GM19099 (cell line): ENCODE results near the gene ECHS1.

ENCODE experiments used
- POLR2A ChIP-seq: IDR thresholded peaks from 3 replicates; pipeline ENCODE4 v1.6.1; 2011; ENCODE audit warnings: low read depth; ENCODE audit not compliant: insufficient read length; ENCODE audit errors: extremely low read depth

ECHS1 gene

GRCh38 chr10:133328358-133329343 is 44.5 kb downstream of the ECHS1 start:
- TF ChIP-seq POLR2A: no peak

- TF ChIP-seq POLR2A: no peak
Measured at GRCh38 chr10:133327651-133328357, 45.4 kb downstream of the ECHS1 start.

- no peak for TF ChIP-seq POLR2A
Measured at GRCh38 chr10:133326745-133327650, 46.2 kb downstream of the ECHS1 start.

GRCh38 chr10:133326223-133326551 is 47.0 kb downstream of the ECHS1 start:
- TF ChIP-seq POLR2A: no peak

DNA sequence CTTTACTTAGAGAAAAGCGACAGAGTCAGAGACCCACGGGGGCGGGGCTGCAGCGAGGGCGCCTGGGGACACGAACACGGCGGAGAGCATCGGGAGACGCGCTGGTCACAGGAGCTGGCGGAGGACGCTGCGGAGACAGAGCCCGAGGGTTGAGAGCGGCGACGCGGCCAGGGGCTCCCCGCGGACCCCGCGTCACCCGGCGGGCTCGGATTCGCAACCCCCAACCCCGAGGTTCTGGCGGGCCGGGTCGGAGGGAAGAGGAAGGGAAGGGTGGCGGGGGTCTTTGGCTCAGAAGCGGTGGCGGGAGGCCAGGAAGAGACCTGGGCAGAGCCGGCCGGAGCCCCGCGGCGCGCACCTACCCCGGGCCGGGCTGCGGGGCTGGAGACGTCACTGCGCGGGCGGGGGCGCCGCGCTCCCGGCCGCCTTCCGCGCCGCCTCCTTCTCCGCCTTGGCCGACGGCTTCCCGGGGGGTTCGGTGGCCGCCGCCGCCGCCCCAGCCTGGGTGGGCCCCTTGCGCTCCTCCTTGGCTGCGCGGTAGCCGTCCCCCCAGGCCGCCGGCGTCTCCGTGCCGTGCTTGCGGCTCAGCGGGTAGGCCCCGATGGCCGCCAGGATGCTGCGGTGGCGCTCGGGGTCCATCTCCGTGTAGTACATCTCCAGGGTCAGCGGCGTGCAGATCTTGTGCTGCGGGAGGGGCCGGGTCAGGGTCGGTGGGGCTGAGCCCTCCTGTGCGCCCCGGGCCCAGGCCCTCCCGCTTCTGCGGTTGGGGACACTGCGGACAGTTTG is 47.5 kb downstream of the ECHS1 start:
- TF ChIP-seq POLR2A: no peak

DNA sequence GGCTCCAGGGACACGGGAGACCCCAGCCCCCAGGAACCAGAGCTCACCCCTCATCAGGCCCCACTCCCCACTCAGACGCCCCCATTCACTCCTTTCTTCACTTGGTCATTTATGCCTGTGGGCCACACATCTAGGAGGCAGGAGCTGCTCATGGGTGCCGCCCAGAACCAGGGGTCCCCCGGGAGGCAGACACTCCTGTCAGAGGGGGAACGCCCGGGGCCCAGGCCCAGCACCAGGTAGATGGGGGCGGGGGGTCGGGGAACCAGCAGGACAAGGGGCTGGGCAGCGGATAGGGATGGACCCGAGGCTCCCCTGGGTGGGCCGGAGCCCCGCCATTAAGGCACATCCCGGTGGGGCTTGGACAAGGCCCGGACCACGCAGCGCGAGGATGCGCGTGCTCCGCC is 48.3 kb downstream of the ECHS1 start:
- no peak for TF ChIP-seq POLR2A

GRCh38 chr10:133324198-133324792 is 48.9 kb downstream of the ECHS1 start:
- TF ChIP-seq POLR2A: no peak

DNA sequence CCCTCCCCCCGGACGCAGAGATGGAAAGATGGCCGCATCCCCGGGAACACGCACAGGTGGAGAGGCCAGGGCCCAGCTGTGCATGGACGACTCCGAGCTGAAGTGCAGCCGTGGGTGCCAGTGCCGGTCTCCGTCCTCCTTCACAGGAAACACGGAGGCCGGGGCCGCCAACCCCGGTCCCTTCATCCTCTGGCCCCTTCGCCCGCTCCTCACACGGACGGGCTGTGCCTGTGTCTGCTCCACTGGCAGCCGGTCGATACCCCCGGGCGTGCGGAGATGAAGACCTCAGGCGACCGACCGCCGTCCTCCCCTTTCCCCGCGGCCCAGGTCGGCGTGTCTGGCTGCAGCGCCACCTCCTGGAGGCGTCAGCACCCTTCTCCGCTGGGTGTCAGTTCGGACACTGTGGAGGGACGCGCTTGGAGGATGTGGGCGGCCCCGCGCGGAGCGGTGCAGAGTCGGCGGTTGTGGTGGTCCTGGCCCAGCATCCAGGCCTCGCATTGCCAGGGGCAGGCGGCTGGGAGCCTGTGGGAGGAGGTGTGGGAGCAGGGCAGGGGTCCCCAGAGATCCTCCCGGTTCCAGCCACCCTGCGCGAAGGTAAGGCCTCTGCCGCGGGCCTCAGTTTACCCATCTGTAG is 54.5 kb downstream of the ECHS1 start:
- no peak for TF ChIP-seq POLR2A

DNA sequence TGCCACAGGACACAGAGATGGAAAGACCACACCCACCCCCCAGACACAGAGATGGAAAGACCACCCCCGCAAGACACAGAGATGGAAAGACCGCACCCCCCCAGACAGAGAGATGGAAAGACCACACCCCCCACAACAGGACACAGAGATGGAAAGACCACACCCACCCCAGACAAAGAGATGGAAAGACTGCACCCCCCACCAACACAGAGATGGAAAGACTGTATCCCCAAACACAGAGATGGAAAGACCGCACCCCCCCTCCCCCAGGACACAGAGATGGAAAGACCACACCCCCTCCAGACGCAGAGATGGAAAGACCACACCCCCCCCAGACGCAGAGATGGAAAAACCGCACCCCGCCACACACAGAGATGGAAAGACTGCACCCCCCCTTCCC is 56.4 kb downstream of the ECHS1 start:
- no peak for TF ChIP-seq POLR2A

DNA sequence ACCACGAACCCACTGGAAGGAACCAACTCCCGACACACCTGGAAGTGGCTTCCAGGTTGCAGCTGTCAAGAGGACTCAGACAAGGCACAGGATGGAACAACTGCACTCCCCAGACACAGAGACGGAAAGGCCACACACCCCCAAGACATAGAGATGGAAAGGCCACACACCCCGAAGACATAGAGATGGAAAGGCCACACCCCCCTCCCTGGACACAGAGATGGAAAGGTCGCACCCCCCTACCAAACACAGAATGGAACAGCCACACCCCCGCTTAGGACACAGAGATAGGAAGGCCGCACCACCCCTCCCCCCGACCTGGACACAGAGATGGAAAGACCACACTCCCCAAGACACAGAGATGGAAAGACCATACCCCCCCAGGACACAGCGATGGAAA is 56.9 kb downstream of the ECHS1 start:
- no peak for TF ChIP-seq POLR2A

DNA sequence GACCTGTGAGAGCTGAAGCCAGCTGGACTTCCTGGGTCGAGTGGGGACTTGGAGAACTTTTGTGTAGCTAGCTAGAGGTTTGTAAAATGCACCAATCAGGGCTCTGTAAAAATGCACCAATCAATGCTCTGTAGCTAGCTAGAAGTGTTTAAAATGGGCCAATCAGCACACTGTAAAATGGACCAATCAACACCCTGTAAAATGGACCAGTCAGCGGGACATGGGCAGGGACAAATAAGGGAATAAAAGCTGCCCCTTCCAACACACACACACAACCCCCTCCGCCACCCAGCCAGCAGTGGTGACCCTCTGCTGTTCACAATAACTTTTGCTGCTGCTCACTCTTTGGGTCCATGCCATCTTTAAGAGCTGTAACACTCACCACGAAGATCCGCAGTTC is 57.3 kb downstream of the ECHS1 start:
- TF ChIP-seq POLR2A: no peak

- TF ChIP-seq POLR2A: no peak
Measured at GRCh38 chr10:133314911-133315310, 58.2 kb downstream of the ECHS1 start.

DNA sequence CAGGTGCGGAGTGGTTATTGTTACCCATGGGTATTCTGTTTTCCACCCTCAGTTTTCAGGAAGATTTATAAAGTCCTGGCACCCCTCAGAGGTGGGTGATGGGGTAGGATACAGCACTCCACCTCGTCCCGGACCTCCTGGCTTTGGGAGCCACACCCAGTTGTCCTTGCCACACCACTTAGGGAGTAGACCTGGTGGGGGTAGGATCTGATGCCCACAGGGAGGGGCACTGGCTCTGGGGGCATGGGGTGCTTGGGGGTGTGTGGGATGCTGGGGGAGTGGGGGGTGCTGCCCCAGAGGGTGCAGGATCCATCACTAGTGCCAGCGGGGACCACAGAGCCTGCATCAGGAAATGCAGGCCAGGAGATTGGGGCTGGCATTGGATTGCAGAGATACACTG is 60.0 kb downstream of the ECHS1 start:
- TF ChIP-seq POLR2A: no peak
